ENCODE data around the gene TOR1B. TPM values are rescaled to one million over a fixed set of nuclear protein-coding genes. Genes with fewer than 3 reads are reported as not detected.

TOR1B gene
- total and polyA plus RNA-seq, 4 donors: 12.8 to 31.9 (median 17.8) TPM

- TF ChIP-seq CTCF (IDR thresholded peaks at IDR 0.05; ENCODE audit: low read depth, low read length, missing input control) (no peak), HNF4A (conservative IDR thresholded peaks at IDR 0.05) (no peak), MAX (IDR thresholded peaks at IDR 0.05) (no peak), TAF1 (conservative IDR thresholded peaks at IDR 0.05) (no peak)
Measured at GRCh38 chr9:129853614-129854013, 50.6 kb downstream of the TOR1B start (continued).

DNA sequence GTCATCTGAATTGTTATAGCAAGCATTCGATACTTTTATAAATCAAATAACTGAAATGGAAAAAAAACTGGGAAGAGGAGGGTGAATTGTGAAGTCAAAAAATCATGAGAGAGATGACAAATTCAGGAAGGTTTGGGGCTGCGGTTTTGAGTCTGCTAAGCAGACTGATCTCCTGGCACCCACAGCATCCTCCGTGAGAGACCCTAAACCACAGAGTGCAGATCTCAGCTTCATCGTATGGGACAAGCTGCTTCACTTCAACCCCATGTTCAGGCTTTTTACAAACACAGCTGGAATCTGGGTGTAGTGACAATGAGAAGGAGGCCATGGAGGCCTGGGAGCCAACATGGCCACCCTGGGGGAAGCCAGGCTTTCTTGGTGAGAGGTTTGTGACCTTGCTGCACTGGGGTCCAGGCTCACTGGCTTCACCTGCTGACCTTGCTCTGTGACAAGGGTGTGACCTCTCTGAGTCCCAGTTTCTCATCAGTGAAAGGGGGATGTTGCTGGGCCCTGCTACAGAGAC, 51.7 kb downstream of the TOR1B start:
- Histone ChIP-seq H3K4me3 (ENCODE audit: low read depth in 1 of 3, low read length in 3 of 3) (no peak overlapping the region), H3K36me3 (ENCODE audit: control insufficient read depth in 4 of 4, insufficient read depth in 3 of 4, low read depth in 1 of 4, low read length in 3 of 4) (peaks cover 12 to 67% (median 32%) of the 10 kb centered on the region in 4 donors), H3K9ac (ENCODE audit: low read depth in 1 of 2, low read length in 2 of 2) (no peak overlapping the region), H3K27me3 (ENCODE audit: control insufficient read depth in 4 of 4, insufficient read depth in 4 of 4, low read length in 3 of 4) (no peaks in the 10 kb centered on the region), H3K4me1 (ENCODE audit: control insufficient read depth in 4 of 4, insufficient read depth in 4 of 4, low read length in 3 of 4) (no peaks in the 10 kb centered on the region), H3K9me3 (ENCODE audit: control insufficient read depth in 4 of 4, low read length in 3 of 4) (no peaks in the 10 kb centered on the region), H3K27ac (ENCODE audit: low read depth in 1 of 2, low read length in 2 of 2) (no peak overlapping the region)
- WGBS: 89% methylated on average over 4 of the region's 4 CpGs
- TF ChIP-seq ZBTB33 (IDR thresholded peaks at IDR 0.05): no peak
- TF ChIP-seq NR2F2 (IDR thresholded peaks at IDR 0.05): no peak
- TF ChIP-seq YY1 (IDR thresholded peaks at IDR 0.05): no peak
- TF ChIP-seq REST (IDR thresholded peaks at IDR 0.05): no peak
- DNase-seq (ENCODE audit: low spot score): no peak

DNA sequence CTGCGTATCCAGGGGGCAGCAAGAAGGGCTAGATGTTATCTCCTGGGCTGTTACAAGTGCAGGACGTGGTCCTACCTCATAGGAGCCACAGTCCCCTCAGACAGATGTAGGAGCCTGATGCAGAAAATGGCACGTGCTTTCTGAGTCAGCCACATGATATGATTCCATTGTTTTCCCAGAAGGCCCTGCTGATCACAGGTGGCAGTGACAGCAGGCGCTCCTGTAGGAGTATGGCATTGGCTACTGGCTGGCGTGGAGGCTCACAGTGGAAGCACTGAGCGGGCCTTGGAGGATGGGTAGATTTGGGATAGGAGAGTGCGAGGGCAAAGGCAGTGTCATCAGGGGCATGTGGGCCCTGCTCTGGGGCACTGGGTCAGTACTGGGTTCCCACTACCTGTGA, 54.2 kb downstream of the TOR1B start:
- H3K36me3 ChIP-seq (ENCODE audit: control insufficient read depth in 4 of 4, insufficient read depth in 3 of 4, low read depth in 1 of 4, low read length in 3 of 4): peaks cover 15 to 69% (median 32%) of the 10 kb centered on the region in 4 donors
- WGBS: 96% methylated on average over 7 of the region's 7 CpGs
- peaks cover 0 to 3% (median 0%) of the 10 kb centered on the region in 4 donors for H3K4me1 ChIP-seq (ENCODE audit: control insufficient read depth in 4 of 4, insufficient read depth in 4 of 4, low read length in 3 of 4)
- TF ChIP-seq JUND (IDR thresholded peaks at IDR 0.05): no peak
- TF ChIP-seq GABPA (IDR thresholded peaks at IDR 0.05 in 1 of 2, conservative IDR thresholded peaks at IDR 0.05 in 1 of 2): no peak
- TF ChIP-seq FOXA1 (IDR thresholded peaks at IDR 0.05): no peak
- TF ChIP-seq FOXA2 (IDR thresholded peaks at IDR 0.05): no peak
- TF ChIP-seq REST (IDR thresholded peaks at IDR 0.05): no peak
- TF ChIP-seq, protein P1, sequence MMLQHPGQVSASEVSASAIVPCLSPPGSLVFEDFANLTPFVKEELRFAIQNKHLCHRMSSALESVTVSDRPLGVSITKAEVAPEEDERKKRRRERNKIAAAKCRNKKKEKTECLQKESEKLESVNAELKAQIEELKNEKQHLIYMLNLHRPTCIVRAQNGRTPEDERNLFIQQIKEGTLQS (IDR thresholded peaks at IDR 0.05): no peak
- no peak for TF ChIP-seq NR2F2 (IDR thresholded peaks at IDR 0.05)
- TF ChIP-seq MAX (IDR thresholded peaks at IDR 0.05): no peak
- TF ChIP-seq ZBTB33 (IDR thresholded peaks at IDR 0.05): no peak
- no peak overlapping the region for H3K9ac ChIP-seq (ENCODE audit: low read depth in 1 of 2, low read length in 2 of 2)
- H3K4me3 ChIP-seq (ENCODE audit: low read depth in 1 of 3, low read length in 3 of 3): no peak overlapping the region
- no peak overlapping the region for H3K27ac ChIP-seq (ENCODE audit: low read depth in 1 of 2, low read length in 2 of 2)
- H3K27me3 ChIP-seq (ENCODE audit: control insufficient read depth in 4 of 4, insufficient read depth in 4 of 4, low read length in 3 of 4): no peaks in the 10 kb centered on the region
- no peaks in the 10 kb centered on the region for H3K9me3 ChIP-seq (ENCODE audit: control insufficient read depth in 4 of 4, low read length in 3 of 4)
- DNase-seq (ENCODE audit: low spot score): peak; percentile 31

All from liver (tissue), 9 donors.